ENCODE data around the gene AUH.

AUH gene

GRCh38 chr9:91195372-91196012, 166.2 kb downstream of the AUH start:
- Histone ChIP-seq H3K9ac (ENCODE audit: low read depth, low read length) (no peak overlapping the region), H3K27ac (ENCODE audit: low read depth, low read length) (no peak overlapping the region), H3K27me3 (ENCODE audit: insufficient read depth, low read length) (peaks cover 34% of the 10 kb centered on the region), H3K36me3 (ENCODE audit: insufficient read depth, low read length) (no peaks in the 10 kb centered on the region), H3K4me1 (ENCODE audit: insufficient read depth, low read length) (peaks cover 18% of the 10 kb centered on the region), H3K4me3 (ENCODE audit: low read length) (no peak overlapping the region), H3K9me3 (ENCODE audit: insufficient read depth, low read depth, low read length) (no peaks in the 10 kb centered on the region)
- WGBS, result 96% methylated on average over 5 of the region's 5 CpGs

- H3K27ac ChIP-seq (ENCODE audit: low read depth, low read length), result peak overlapping the region; percentile 55; the same call in 1 of the 2 replicates
These were observed 167.9 kb downstream of the AUH start for GRCh38 chr9:91193658-91194391.

DNA sequence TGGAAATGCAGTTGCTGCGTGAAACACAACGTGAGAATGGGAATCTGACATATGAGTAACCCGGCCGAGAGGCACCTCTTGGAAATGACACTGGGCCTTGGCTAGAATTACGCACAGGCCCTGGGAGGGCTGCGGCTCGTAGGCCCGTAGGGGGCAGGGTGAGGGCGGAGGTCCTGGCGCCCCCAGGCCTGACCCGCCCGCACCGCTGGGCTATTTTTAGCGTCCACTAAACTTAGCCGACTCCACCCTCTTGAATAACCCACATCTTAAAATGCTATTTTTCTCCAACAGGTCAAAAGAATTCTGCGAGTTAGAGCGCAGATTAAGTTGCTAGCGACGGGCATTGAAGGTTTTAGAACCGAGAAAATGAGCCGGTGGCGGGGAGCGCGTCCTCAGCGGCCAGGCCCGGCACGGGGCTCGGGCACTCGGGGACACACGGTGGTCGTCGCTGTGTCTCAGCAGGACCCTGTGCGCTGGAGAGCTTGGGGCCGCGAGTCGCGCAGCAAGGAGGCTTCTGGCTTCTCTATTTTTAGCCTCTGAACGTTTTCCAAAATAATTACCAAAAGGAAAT, 168.5 kb downstream of the AUH start:
- Histone ChIP-seq H3K4me3 (ENCODE audit: low read length) (peak overlapping the region; percentile 61), H3K4me1 (ENCODE audit: insufficient read depth, low read length) (peaks cover 13% of the 10 kb centered on the region), H3K9me3 (ENCODE audit: insufficient read depth, low read depth, low read length) (no peaks in the 10 kb centered on the region), H3K27ac (ENCODE audit: low read depth, low read length) (peak overlapping the region; percentile 55; the same call in 1 of the 2 replicates), H3K27me3 (ENCODE audit: insufficient read depth, low read length) (peaks cover 34% of the 10 kb centered on the region), H3K36me3 (ENCODE audit: insufficient read depth, low read length) (no peaks in the 10 kb centered on the region), H3K9ac (ENCODE audit: low read depth, low read length) (peak overlapping the region; percentile 72)
- under 1% methylated on average over 38 of the region's 38 CpGs for WGBS

More at GRCh38 chr9:91193658-91194391, 167.9 kb downstream of the AUH start:
- Histone ChIP-seq H3K4me3 (ENCODE audit: low read length) (peak overlapping the region; percentile 61), H3K4me1 (ENCODE audit: insufficient read depth, low read length) (peaks cover 18% of the 10 kb centered on the region), H3K9me3 (ENCODE audit: insufficient read depth, low read depth, low read length) (no peaks in the 10 kb centered on the region), H3K27me3 (ENCODE audit: insufficient read depth, low read length) (peaks cover 34% of the 10 kb centered on the region), H3K36me3 (ENCODE audit: insufficient read depth, low read length) (no peaks in the 10 kb centered on the region), H3K9ac (ENCODE audit: low read depth, low read length) (peak overlapping the region; percentile 72)
- WGBS, result 15% methylated on average over 52 of the region's 52 CpGs

DNA sequence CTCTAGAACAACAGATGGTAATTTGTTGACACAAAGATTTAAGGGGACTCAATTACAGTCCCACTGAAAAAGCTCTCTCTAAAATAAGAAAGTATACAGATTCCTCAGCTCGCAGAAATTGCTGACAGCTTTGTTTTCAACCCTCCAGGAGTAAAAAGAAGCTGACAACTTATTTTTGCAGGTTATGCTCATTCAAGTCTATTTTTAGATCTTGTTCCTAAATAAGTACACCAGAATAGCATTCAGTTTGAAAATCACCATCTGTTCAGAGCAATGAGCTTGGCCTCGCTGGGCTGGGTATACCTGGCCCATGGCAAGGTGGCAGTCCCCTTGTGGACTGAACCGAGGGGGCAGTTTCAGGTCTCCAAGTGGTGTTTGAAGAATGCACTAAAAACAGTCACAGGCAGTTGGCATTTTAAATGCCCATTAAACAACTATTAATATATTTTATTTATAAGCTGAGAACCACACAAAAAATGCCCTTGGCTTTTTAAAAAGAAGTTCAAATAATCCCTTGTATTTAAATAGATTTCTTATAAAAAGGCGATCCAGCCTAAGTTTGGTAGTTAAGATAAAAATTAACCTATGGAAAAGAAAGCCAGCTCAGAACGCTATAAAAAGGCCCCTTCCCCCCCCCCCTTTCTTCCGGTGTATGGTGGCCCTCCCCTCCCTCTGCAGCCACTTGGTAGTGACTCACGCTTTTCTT, 169.2 kb downstream of the AUH start:
- H3K4me3 ChIP-seq (ENCODE audit: low read length), result peak overlapping the region; percentile 61
- H3K9me3 ChIP-seq (ENCODE audit: insufficient read depth, low read depth, low read length), result no peaks in the 10 kb centered on the region
- H3K4me1 ChIP-seq (ENCODE audit: insufficient read depth, low read length), result peaks cover 8% of the 10 kb centered on the region; the same call in 1 of the 2 replicates
- H3K36me3 ChIP-seq (ENCODE audit: insufficient read depth, low read length), result no peaks in the 10 kb centered on the region
- H3K27me3 ChIP-seq (ENCODE audit: insufficient read depth, low read length), result peaks cover 34% of the 10 kb centered on the region
- WGBS, result 54% methylated on average over 4 of the region's 7 CpGs
- H3K27ac ChIP-seq (ENCODE audit: low read depth, low read length), result no peak overlapping the region
- no peak overlapping the region for H3K9ac ChIP-seq (ENCODE audit: low read depth, low read length)

DNA sequence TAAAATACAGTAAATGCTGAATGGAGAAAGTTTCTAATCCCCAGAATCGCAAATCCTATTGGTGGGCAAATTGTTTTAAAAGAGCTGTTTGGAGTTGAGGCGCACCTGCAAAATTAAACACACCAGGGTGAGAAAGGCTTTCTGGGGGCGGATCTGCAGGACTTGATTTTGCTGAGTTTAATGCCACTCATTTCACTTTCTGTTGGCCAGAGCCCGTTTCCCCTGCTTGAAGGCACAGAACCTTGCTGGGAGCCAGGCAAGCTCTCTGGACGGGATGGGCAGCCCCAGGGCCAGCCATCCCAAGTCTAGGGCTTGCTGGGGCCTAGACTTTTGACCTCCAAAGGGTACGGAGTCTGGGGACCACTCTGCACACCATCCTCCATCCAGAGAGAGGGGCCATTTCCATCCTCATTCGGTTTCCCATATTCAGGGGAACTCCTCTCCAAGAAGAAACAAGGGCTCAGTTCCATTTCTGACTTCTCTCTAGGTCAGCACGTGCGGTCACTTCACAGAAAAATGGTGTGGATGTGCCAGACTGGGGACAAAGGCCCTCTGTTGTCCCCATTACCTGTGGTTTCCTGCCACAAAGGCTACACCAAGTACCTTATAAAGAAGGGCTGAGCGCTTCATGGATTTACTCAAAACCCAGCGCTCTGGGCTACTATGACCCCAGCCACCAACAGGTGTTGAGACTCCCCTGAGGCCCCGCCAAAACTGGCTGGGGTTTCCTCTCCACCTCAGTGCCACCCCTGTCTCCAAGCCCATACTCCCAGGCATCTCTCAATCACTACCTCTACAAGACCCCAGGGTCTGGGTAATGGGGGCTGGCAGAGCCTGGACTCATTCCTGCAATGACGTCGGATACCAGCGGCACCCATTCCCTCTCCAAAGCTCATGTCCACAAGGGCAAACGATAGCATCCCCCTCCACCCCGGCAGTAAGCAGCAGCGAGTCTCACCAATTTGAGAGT, 170.0 kb downstream of the AUH start:
- no peak overlapping the region for H3K27ac ChIP-seq (ENCODE audit: low read depth, low read length)
- peaks cover 34% of the 10 kb centered on the region for H3K27me3 ChIP-seq (ENCODE audit: insufficient read depth, low read length)
- 0 out of 2 replicates have a peak, but pooled peaks cover 7% of the 10 kb centered on the region for H3K4me1 ChIP-seq (ENCODE audit: insufficient read depth, low read length)
- H3K9ac ChIP-seq (ENCODE audit: low read depth, low read length), result no peak overlapping the region
- 92% methylated on average over 18 of the region's 18 CpGs for WGBS
- no peaks in the 10 kb centered on the region for H3K9me3 ChIP-seq (ENCODE audit: insufficient read depth, low read depth, low read length)
- H3K36me3 ChIP-seq (ENCODE audit: insufficient read depth, low read length), result no peaks in the 10 kb centered on the region
- no peak overlapping the region for H3K4me3 ChIP-seq (ENCODE audit: low read length)

DNA sequence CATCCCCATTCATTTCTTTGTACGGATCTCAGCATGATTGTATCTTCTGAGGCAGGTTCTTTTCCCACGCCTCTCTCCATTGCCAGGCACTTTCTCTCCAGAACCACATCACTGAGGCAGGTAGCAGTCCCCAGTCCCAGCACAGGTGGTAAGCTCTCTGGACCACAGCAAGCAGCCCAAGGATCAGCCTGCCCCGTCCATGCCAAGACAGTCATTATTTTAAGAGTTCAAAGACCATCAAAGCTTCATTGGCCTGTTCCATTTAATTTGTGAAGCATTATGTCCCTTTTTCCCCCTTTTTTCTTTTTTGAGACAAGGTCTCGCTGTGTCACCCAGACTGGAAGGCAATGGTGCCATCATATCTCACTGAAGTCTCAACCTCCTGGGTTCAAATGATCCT, 171.7 kb downstream of the AUH start:
- H3K27me3 ChIP-seq (ENCODE audit: insufficient read depth, low read length), result peaks cover 28% of the 10 kb centered on the region
- H3K27ac ChIP-seq (ENCODE audit: low read depth, low read length), result no peak overlapping the region
- H3K36me3 ChIP-seq (ENCODE audit: insufficient read depth, low read length), result no peaks in the 10 kb centered on the region
- no peak overlapping the region for H3K4me3 ChIP-seq (ENCODE audit: low read length)
- WGBS, result 91% methylated on average over 4 of the region's 4 CpGs
- no peak overlapping the region for H3K9ac ChIP-seq (ENCODE audit: low read depth, low read length)
- H3K9me3 ChIP-seq (ENCODE audit: insufficient read depth, low read depth, low read length), result no peaks in the 10 kb centered on the region
- H3K4me1 ChIP-seq (ENCODE audit: insufficient read depth, low read length), result 0 out of 2 replicates have a peak, but pooled peaks cover 7% of the 10 kb centered on the region

DNA sequence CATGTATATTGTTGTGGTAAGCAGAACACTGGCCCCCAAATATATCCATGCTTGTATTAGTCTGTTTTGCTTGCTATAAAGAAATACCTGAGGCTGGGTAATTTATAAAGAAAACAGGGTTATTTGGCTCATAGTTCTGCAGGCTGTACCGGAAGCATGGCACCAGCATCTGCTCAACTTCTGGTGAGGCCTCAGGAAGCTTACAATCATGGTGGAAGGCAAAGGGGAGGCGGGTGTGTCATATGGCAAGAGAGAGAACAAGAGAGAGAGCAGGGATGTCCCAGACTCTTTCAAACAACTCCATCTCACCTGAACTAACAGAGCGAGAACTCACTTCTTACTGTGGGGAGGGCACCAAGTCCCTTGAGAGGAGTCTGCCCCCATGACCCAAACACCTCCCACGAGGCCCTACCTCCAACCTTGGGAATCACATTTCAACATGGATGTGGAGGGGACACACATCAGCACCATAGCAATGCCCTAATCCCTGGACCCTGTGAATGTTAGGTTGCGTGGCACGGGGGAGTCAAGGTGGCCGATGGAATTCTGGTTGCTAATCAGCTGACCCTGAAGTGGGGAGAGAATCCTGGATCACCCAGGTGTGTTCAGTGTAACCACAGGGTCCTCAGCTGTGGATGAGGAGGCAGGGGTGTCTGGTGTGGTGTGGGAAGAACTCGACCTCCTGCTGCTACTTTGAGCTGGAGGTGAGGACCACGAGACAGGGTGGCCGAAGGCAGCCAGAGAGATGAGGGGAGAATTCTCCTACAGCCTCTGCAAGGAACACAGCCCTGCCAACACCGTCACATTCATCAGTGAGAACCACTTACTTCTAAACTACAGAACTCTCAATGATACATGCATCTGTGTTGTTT, 172.8 kb downstream of the AUH start:
- no peak overlapping the region for H3K27ac ChIP-seq (ENCODE audit: low read depth, low read length)
- 95% methylated on average over 8 of the region's 11 CpGs for WGBS
- no peak overlapping the region for H3K4me3 ChIP-seq (ENCODE audit: low read length)
- no peak overlapping the region for H3K9ac ChIP-seq (ENCODE audit: low read depth, low read length)
- H3K9me3 ChIP-seq (ENCODE audit: insufficient read depth, low read depth, low read length), result no peaks in the 10 kb centered on the region
- H3K4me1 ChIP-seq (ENCODE audit: insufficient read depth, low read length), result 0 out of 2 replicates have a peak, but pooled peaks cover 7% of the 10 kb centered on the region
- peaks cover 17% of the 10 kb centered on the region for H3K27me3 ChIP-seq (ENCODE audit: insufficient read depth, low read length)
- no peaks in the 10 kb centered on the region for H3K36me3 ChIP-seq (ENCODE audit: insufficient read depth, low read length)

DNA sequence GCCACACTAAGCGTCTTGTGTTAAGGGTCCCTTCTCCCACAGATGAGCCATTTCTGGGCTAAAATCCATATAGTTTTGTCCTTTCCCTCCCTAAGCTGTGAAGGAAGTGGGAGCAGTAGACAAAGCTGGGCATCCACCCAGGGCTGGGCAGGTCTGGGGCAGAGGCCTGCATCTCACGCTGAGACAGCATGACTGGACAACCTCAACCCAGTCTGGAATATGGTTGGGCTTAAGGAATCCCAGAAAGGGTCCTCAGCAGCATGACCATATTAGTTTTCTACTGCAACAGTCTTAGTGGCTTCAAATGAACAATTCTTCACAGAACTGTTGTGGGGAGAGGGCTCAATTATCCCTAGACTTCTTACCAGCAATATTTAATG, 173.8 kb downstream of the AUH start:
- no peak overlapping the region for H3K27ac ChIP-seq (ENCODE audit: low read depth, low read length)
- no peaks in the 10 kb centered on the region for H3K36me3 ChIP-seq (ENCODE audit: insufficient read depth, low read length)
- 91% methylated on average over 2 of the region's 2 CpGs for WGBS
- no peak overlapping the region for H3K4me3 ChIP-seq (ENCODE audit: low read length)
- 0 out of 2 replicates have a peak, but pooled peaks cover 7% of the 10 kb centered on the region for H3K4me1 ChIP-seq (ENCODE audit: insufficient read depth, low read length)
- no peaks in the 10 kb centered on the region for H3K9me3 ChIP-seq (ENCODE audit: insufficient read depth, low read depth, low read length)
- no peak overlapping the region for H3K9ac ChIP-seq (ENCODE audit: low read depth, low read length)
- H3K27me3 ChIP-seq (ENCODE audit: insufficient read depth, low read length), result peaks cover 7% of the 10 kb centered on the region

GRCh38 chr9:91187311-91187964, 174.3 kb downstream of the AUH start:
- no peak overlapping the region for H3K9ac ChIP-seq (ENCODE audit: low read depth, low read length)

More at GRCh38 chr9:91187311-91187964, 174.3 kb downstream of the AUH start:
- 94% methylated on average over 11 of the region's 11 CpGs for WGBS
- H3K4me3 ChIP-seq (ENCODE audit: low read length), result no peak overlapping the region
- H3K9me3 ChIP-seq (ENCODE audit: insufficient read depth, low read depth, low read length), result no peaks in the 10 kb centered on the region
- H3K4me1 ChIP-seq (ENCODE audit: insufficient read depth, low read length), result 0 out of 2 replicates have a peak, but pooled peaks cover 4% of the 10 kb centered on the region
- H3K36me3 ChIP-seq (ENCODE audit: insufficient read depth, low read length), result no peaks in the 10 kb centered on the region
- H3K27me3 ChIP-seq (ENCODE audit: insufficient read depth, low read length), result peaks cover 4% of the 10 kb centered on the region; the same call in 1 of the 2 replicates
- no peak overlapping the region for H3K27ac ChIP-seq (ENCODE audit: low read depth, low read length)

All from HUES64 (cell line).